ENCODE measurements around the gene MARK2. TPM values are rescaled to one million over a fixed set of nuclear protein-coding genes. Genes with fewer than 3 reads are reported as not detected.

MARK2 gene
- total RNA-seq, 1 donor from 2014 or later, result 44.7 TPM

- Mint-ChIP-seq H3K9me3 (no peaks in the 10 kb centered on the region), H3K4me1 (ENCODE audit: low read depth) (no peaks in the 10 kb centered on the region), H3K27ac (no peak overlapping the region), H3K4me3 (no peak overlapping the region), H3K27me3 (ENCODE audit: insufficient read depth) (peaks cover 4% of the 10 kb centered on the region), H3K36me3 (ENCODE audit: low read depth) (no peaks in the 10 kb centered on the region)
- DNase-seq (ENCODE audit: low spot score), result no peak
- intact Hi-C loops (cut with micrococcal nuclease), result no loop called here
Observed at GRCh38 chr11:63911440-63911839, 72.5 kb downstream of the MARK2 start.

GRCh38 chr11:63911876-63912275, 73.0 kb downstream of the MARK2 start:
- Mint-ChIP-seq H3K36me3 (ENCODE audit: low read depth) (no peaks in the 10 kb centered on the region), H3K4me3 (no peak overlapping the region), H3K27ac (no peak overlapping the region), H3K27me3 (ENCODE audit: insufficient read depth) (peaks cover 4% of the 10 kb centered on the region), H3K4me1 (ENCODE audit: low read depth) (no peaks in the 10 kb centered on the region), H3K9me3 (no peaks in the 10 kb centered on the region)
- intact Hi-C loops (cut with micrococcal nuclease), result no loop called here
- DNase-seq (ENCODE audit: low spot score), result no peak

DNA sequence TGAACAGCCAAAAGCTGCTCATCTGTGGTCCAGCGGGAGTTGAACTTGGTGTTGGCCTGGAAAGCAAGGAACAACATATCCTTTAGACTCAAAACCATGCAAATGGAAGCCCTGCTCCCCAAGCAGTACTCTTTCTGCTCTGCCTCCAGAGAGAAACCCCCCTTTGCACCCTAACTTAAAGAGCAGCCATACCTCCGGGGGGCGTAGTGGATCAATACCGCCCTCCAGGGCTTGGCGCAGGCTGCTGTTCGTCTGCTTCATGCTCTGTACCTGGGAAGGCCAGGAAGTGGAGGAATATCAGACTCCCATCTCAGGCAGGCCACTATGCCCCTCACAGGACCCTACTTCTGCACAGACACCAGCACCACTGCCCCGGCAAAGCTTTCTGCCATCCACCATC, 73.8 kb downstream of the MARK2 start:
- peaks cover 7% of the 10 kb centered on the region for H3K27me3 Mint-ChIP-seq (ENCODE audit: insufficient read depth)
- DNase-seq (ENCODE audit: low spot score), result no peak
- no peak overlapping the region for H3K4me3 Mint-ChIP-seq
- H3K36me3 Mint-ChIP-seq (ENCODE audit: low read depth), result no peaks in the 10 kb centered on the region
- intact Hi-C loops (cut with micrococcal nuclease), result no loop called here
- H3K9me3 Mint-ChIP-seq, result no peaks in the 10 kb centered on the region
- peaks cover 3% of the 10 kb centered on the region for H3K4me1 Mint-ChIP-seq (ENCODE audit: low read depth)
- no peak overlapping the region for H3K27ac Mint-ChIP-seq

- H3K36me3 Mint-ChIP-seq (ENCODE audit: low read depth), result no peaks in the 10 kb centered on the region
- no peaks in the 10 kb centered on the region for H3K9me3 Mint-ChIP-seq
- DNase-seq (ENCODE audit: low spot score), result no peak
- H3K27me3 Mint-ChIP-seq (ENCODE audit: insufficient read depth), result peaks cover 13% of the 10 kb centered on the region
- peaks cover 9% of the 10 kb centered on the region for H3K4me1 Mint-ChIP-seq (ENCODE audit: low read depth)
- intact Hi-C loops (cut with micrococcal nuclease), result no loop called here
- H3K4me3 Mint-ChIP-seq, result no peak overlapping the region
- no peak overlapping the region for H3K27ac Mint-ChIP-seq
Observed at GRCh38 chr11:63913866-63914830, 75.2 kb downstream of the MARK2 start.

DNA sequence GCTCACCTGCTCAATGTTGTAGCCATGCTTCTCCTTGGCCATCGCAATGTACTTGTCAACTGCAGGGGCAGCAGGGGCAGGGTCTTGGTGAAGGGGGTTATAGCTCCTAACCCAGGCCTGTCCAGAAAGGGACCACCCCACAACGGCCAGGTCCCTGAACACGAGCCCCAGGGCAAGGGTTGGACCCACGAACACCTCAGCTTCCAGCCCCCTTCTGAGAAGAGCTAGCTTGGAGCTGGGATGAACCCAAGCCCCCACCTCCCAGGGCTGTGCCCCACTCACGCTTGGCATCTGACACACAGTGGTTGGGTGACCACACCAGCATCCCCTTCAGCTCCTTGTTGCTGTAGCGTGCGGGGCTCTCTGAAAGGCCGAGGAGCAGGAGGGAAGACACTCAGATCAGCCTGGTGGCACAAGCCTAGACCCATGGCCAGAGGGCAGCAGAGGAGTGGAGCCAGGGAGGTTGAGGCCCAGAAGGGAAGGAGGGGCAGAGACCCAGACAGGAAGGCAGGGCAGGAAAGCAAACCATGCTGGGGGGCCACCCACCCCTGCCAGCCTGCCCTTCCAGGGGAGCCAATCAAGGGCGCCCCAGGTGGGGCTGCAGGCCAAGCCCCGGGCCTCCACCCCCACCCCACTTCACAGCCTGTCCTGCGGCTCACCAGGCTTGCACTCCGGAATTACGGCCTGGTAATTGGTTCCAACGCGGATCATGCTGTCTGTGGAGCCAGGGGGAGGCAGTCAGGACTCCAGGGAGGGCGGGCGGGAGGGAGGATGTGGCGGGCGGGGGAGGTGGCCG, 76.2 kb downstream of the MARK2 start:
- H3K27me3 Mint-ChIP-seq (ENCODE audit: insufficient read depth), result peaks cover 13% of the 10 kb centered on the region
- H3K27ac Mint-ChIP-seq, result no peak overlapping the region
- H3K9me3 Mint-ChIP-seq, result no peaks in the 10 kb centered on the region
- no peaks in the 10 kb centered on the region for H3K36me3 Mint-ChIP-seq (ENCODE audit: low read depth)
- DNase-seq (ENCODE audit: low spot score), result no peak
- intact Hi-C loops (cut with micrococcal nuclease), result no loop called here
- peaks cover 9% of the 10 kb centered on the region for H3K4me1 Mint-ChIP-seq (ENCODE audit: low read depth)
- peak overlapping the region; percentile 67 for H3K4me3 Mint-ChIP-seq

- peaks cover 13% of the 10 kb centered on the region for H3K27me3 Mint-ChIP-seq (ENCODE audit: insufficient read depth)
- DNase-seq (ENCODE audit: low spot score), result no peak
- H3K9me3 Mint-ChIP-seq, result no peaks in the 10 kb centered on the region
- intact Hi-C loops (cut with micrococcal nuclease), result no loop called here
- H3K36me3 Mint-ChIP-seq (ENCODE audit: low read depth), result no peaks in the 10 kb centered on the region
- peak overlapping the region; percentile 82 for H3K4me3 Mint-ChIP-seq
- no peak overlapping the region for H3K27ac Mint-ChIP-seq
- H3K4me1 Mint-ChIP-seq (ENCODE audit: low read depth), result peaks cover 9% of the 10 kb centered on the region
Observed at GRCh38 chr11:63915961-63916836, 77.3 kb downstream of the MARK2 start.

DNA sequence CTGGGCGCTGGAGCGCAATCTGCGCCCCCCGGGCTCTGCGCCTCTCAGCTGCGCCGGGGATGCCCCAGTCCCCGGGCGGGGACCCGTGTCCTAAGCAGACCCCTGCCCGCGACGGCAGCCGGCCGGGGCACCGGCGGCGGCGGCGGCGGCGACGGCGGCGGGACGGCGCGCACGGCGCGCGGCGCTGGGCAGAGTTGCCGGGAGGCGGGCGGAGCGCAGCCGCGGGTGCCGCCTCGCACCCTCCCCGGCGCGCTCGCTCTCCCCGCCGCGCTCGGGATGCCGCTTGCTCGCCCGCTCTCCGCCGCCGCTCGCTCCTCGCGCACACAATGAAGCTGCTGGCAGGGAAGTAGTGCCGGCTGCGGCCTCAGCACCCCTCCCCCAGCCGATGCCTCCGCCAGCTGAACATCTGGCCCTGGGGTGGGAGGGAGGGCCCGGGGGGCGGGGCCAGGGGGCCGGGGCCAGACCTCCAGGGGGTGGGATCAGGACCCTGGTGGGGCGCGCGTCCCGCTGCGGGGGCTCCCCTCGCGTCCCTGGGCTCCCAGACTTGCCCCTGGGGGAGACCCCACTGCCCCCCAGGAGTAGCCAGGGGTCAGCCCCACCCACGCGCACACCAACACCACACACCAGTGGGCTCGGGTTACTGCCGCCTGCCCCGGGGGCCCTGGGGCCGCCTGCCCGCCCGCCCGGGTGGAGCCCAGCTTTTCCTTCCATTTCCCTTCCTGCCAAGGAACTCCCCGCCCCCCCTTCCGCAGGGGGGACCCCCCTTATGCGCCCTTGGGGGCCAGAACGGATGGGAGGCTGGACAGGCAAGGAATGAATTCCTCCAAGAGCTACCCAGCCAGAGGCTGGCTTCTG, 78.2 kb downstream of the MARK2 start, which contains the start of gene RCOR2:
Gene RCOR2 (minus strand): TSS at position 328 of the 855 bp plus-strand sequence. CDS start 708 bp downstream, outside the sequence.
- peaks cover 9% of the 10 kb centered on the region for H3K4me1 Mint-ChIP-seq (ENCODE audit: low read depth)
- H3K9me3 Mint-ChIP-seq, result no peaks in the 10 kb centered on the region

GRCh38 chr11:63917692-63918506, 79.0 kb downstream of the MARK2 start:
- no peaks in the 10 kb centered on the region for H3K36me3 Mint-ChIP-seq (ENCODE audit: low read depth)
- no peaks in the 10 kb centered on the region for H3K9me3 Mint-ChIP-seq
- peak overlapping the region; percentile 39 for H3K4me3 Mint-ChIP-seq
- intact Hi-C loops (cut with micrococcal nuclease), result loop anchor here (1.0 kb wide), 1 partner anchor 56 kb away; the partner anchor contains the start of gene COX8A
- H3K27me3 Mint-ChIP-seq (ENCODE audit: insufficient read depth), result peaks cover 21% of the 10 kb centered on the region
- H3K27ac Mint-ChIP-seq, result no peak overlapping the region
- H3K4me1 Mint-ChIP-seq (ENCODE audit: low read depth), result peaks cover 9% of the 10 kb centered on the region
- no peak for DNase-seq (ENCODE audit: low spot score)

More for the DNA sequence above, 78.2 kb downstream of the MARK2 start, which contains the start of gene RCOR2:
- H3K27me3 Mint-ChIP-seq (ENCODE audit: insufficient read depth), result peaks cover 13% of the 10 kb centered on the region
- H3K36me3 Mint-ChIP-seq (ENCODE audit: low read depth), result no peaks in the 10 kb centered on the region
- no peak within 1 kb of the TSS for H3K27ac Mint-ChIP-seq
- intact Hi-C loops (cut with micrococcal nuclease), result loop anchor here (1.0 kb wide), 1 partner anchor 57 kb away; the partner anchor contains the start of gene COX8A
- peak; percentile 45 for DNase-seq (ENCODE audit: low spot score)
- peak within 1 kb of the TSS; percentile 82 for H3K4me3 Mint-ChIP-seq

GRCh38 chr11:63918507-63919191, 79.7 kb downstream of the MARK2 start:
- intact Hi-C loops (cut with micrococcal nuclease), result no loop called here
- Mint-ChIP-seq H3K36me3 (ENCODE audit: low read depth) (no peaks in the 10 kb centered on the region), H3K9me3 (no peaks in the 10 kb centered on the region), H3K27me3 (ENCODE audit: insufficient read depth) (peaks cover 29% of the 10 kb centered on the region), H3K4me3 (peak overlapping the region; percentile 45), H3K27ac (no peak overlapping the region), H3K4me1 (ENCODE audit: low read depth) (peaks cover 9% of the 10 kb centered on the region)
- no peak for DNase-seq (ENCODE audit: low spot score)

DNA sequence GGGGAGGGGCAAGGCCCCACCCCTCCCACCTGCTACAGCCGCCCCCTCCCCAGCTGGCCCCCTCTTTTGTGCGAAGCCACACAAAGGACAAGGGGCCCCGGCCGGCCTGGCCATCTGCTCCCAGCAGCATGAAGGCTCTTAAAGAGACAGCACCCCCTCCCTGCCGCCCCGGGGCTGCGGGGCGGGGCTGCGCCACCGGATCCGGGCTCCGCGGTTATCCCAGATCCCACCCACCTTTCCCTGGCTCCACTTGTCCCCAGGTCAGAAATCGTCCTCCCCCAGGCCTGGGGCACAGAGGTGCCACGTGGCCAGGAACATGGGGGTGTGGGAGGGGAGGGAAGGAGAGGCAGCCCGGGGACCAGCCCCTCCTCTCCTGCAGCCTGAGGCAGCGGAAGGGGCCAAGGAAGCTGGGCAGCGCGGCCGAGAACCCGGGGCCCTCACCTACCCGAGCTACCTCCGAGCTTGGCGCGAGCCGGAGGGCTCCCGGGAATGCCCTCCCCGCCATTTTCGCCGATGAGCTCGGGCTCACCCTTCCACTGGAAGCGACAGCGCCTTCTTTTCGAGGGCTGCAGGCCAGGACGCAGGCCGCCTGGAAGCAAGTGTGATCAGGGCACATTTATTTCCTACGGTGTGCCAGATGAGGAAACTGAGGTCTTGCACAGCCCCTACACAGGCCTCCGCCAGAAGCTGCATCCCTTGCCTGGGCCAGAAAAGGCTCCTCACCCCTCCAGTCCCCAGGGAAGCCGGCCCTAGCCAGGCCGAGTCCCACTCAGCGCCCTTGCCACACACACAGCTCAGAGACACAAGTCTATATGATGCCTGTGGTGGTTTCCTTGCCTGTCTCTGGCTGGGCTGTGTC, 80.6 kb downstream of the MARK2 start:
- no peak for DNase-seq (ENCODE audit: low spot score)
- no peaks in the 10 kb centered on the region for H3K9me3 Mint-ChIP-seq
- no peak overlapping the region for H3K27ac Mint-ChIP-seq
- H3K27me3 Mint-ChIP-seq (ENCODE audit: insufficient read depth), result peaks cover 27% of the 10 kb centered on the region
- no peaks in the 10 kb centered on the region for H3K36me3 Mint-ChIP-seq (ENCODE audit: low read depth)
- no peak overlapping the region for H3K4me3 Mint-ChIP-seq
- peaks cover 9% of the 10 kb centered on the region for H3K4me1 Mint-ChIP-seq (ENCODE audit: low read depth)
- intact Hi-C loops (cut with micrococcal nuclease), result loop anchor here (2.0 kb wide), 1 partner anchor 19 kb away; the partner anchor contains the start of gene NAA40

Data from activated T-helper 1 cell treated with anti-CD3 and anti-CD28 coated beads, Interleukin-12 subunit alpha, Interleukin-12 subunit beta, Interleukin-2, Interleukin-4 antibody, amounts not matched to agents 30 ng/mL and 10 ng/mL and 1 ng/mL, durations not matched to agents 14 hours and 24 hours and 36 hours (primary cell).